H1 (cell line): ENCODE results near the gene CUL4B. TPM values are rescaled to one million over a fixed set of nuclear protein-coding genes. Genes with fewer than 3 reads are reported as not detected.

Experiments used
- CHD7 ChIP-seq: fragments of 300-600 bp; sonication (generic); IDR thresholded peaks from 2 replicates; pipeline ENCODE4 v1.7.1; 2012; ENCODE audit warnings: low read length, moderate library complexity, mild to moderate bottlenecking, inconsistent platforms; ENCODE audit not compliant: insufficient replicate concordance
- GTF2F1 ChIP-seq: IDR thresholded peaks from 2 replicates; pipeline ENCODE4 v1.6.1; 2012; ENCODE audit warnings: low read depth, low read length, improper control_type of control experiment, borderline replicate concordance
- HDAC6 ChIP-seq: IDR thresholded peaks from one replicate; pipeline ENCODE4 v1.7.1; 2012; ENCODE audit warnings: low read depth, mild to moderate bottlenecking, inconsistent platforms, low read length, moderate library complexity
- JUN ChIP-seq: IDR thresholded peaks from 2 replicates; pipeline ENCODE4 v1.6.1; 2011; ENCODE audit warnings: low read depth, mild to moderate bottlenecking, improper control_type of control experiment, low read length
- RNF2 ChIP-seq: fragments of 200-900, 300-1000 bp; sonication (generic); IDR thresholded peaks from 2 replicates; pipeline ENCODE4 v1.7.1; 2016; ENCODE audit warnings: borderline replicate concordance, low read depth, mild to moderate bottlenecking, antibody characterized with exemption, low read length; ENCODE audit not compliant: poor library complexity, severe bottlenecking; ENCODE audit errors: missing control alignments
- RXRA ChIP-seq: IDR thresholded peaks from 2 replicates; pipeline ENCODE4 v1.6.1; 2011; ENCODE audit warnings: low read depth, mild to moderate bottlenecking, low read length, moderate library complexity; ENCODE audit not compliant: insufficient read depth
- TAF1 ChIP-seq: IDR thresholded peaks from 2 replicates; pipeline ENCODE4 v1.6.1; 2011; ENCODE audit warnings: mild to moderate bottlenecking, low read depth, low read length
- ZNF274 ChIP-seq: IDR thresholded peaks from 2 replicates; pipeline ENCODE4 v1.7.0; 2012; ENCODE audit warnings: low read length, borderline replicate concordance; ENCODE audit errors: extremely low read depth
- polyA plus RNA-seq, 7 experiments: library from polyadenylated mRNA; depleted of rRNA in 3 of 7; stranded (reverse) in 5 of 7; unstranded in 2 of 7; fragments of >200 nt in 5 of 7; fragments of 200-250 nt in 2 of 7; gene quantifications; 1 replicate in 5 of 7; 2 replicates in 1 of 7; 4 replicates in 1 of 7; pipeline versions ENCODE4 v1.2.1 to v1.2.3, GENCODE V29; 2011 to 2013; ENCODE audit warnings: missing spikeins in 2 of 7, mixed read lengths in 2 of 7
- total RNA-seq: library from RNA; stranded (reverse); fragmentation: NEBNext Ultra II Directional; extraction: Animal tissue kit (Norgen Biotek cat#: 25700); gene quantifications from 2 replicates; pipeline ENCODE4 v1.2.1, GENCODE V29; 2021

Gene CUL4B
- total and polyA plus RNA-seq, 2 of the 8 experiments (the other 6 are each of a cell fraction or from before 2014, with no cell fraction given) = 11.7 to 44.0 TPM

GRCh38 chrX:120499301-120500072, 61.3 kb downstream of the CUL4B start (continued):
- TF ChIP-seq CHD7 = no peak
- TF ChIP-seq RNF2 = no peak
- no peak for TF ChIP-seq ZNF274
- TF ChIP-seq RXRA = no peak
- TF ChIP-seq GTF2F1 = no peak
- TF ChIP-seq JUN = no peak
- no peak for TF ChIP-seq TAF1
- TF ChIP-seq HDAC6 = no peak
